NCI-H748 (cell line): ENCODE data around the gene XRCC6.
"Not testable (repeated sequence)": the region's sequence is repeated elsewhere in the genome, so short reads cannot be mapped to it uniquely, and the experiment has no call there.

Source experiments
- DNase-seq: peaks from one replicate; lab custom pipeline; 2025; ENCODE audit not compliant: unreplicated experiment; lab: John Stamatoyannopoulos, UW

Gene XRCC6

GRCh38 chr22:41598081-41598480 lies 23.0 kb upstream of the XRCC6 start:
- DNase-seq: no peak

- DNase-seq: no peak
These were observed 22.0 kb upstream of the XRCC6 start for GRCh38 chr22:41598891-41599635.

DNA sequence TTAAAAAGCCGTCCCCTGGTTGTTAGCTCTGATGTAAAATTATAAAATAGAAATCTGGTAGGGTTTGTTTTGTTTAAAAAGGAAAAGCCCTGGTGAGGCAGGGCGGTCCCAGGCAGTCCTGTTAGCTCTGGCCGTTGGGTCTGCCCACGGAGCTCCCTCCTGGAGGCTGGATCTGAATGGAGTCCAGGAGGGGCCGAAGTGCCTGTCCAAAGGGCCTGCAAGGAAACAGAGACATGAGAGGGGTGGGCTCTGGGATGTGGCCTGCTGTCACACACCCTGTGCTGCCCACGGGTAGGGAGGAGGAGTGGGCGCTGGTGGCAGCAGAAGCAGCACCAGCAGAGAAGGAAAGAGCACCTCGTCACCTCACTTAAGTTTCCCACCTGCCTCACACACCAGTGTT lies 20.1 kb upstream of the XRCC6 start:
- DNase-seq: no peak

DNA sequence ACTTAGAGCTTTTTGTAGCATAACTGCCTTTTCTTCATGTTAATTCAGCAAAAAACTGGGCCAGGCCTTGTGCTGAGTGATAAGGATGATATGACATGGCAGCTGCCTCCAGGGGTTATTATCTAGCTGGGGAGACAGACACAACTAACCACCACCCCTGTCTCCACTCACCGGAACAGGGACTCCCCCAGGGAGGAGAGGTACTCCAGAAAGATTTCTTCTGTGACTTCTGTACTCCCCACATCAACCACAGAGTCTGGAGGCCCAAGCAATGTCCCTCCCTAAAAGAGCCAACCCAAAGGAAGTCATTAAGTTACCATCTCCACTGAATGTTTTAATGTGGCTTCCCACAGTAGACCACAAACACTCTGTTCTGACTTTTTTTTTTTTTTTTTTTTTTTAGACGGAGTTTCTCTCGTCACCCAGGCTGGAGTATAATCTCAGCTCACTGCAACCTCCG lies 17.2 kb upstream of the XRCC6 start:
- DNase-seq: no peak

- no peak for DNase-seq
These were observed 12.7 kb upstream of the XRCC6 start for GRCh38 chr22:41608386-41608785.

DNA sequence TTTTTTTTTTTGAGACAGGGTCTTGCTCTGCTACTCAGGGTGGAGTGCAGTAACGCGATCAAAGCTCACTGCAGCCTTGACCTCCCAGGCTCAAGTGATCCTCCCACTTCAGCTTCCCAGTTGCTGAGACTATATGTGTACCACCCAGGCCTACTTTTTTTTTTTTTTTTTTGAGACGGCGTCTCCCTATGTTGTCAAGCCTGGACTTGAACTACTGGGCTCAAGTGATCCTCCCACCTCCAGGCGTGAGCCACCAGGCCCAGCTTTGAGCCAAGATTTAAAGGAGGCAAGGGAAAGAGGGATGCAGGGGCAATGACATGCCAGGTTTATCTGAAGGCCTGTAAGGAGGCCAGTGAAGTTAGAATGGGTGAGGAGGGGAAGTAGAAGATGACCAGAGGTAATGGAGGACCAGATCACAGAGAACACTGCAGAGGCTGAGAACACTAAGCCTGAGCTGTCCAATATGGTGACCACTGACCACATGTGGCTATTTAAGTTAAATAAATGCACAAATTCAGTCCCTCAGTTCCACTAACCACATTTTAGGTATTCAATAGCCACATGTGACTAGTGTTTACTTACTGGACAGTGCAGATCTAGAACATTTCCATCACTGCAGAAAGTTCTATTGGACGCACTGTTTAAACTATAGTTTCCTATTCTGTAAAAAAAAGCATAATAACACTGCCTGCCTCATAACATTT lies 8.3 kb upstream of the XRCC6 start:
- no peak for DNase-seq

DNA sequence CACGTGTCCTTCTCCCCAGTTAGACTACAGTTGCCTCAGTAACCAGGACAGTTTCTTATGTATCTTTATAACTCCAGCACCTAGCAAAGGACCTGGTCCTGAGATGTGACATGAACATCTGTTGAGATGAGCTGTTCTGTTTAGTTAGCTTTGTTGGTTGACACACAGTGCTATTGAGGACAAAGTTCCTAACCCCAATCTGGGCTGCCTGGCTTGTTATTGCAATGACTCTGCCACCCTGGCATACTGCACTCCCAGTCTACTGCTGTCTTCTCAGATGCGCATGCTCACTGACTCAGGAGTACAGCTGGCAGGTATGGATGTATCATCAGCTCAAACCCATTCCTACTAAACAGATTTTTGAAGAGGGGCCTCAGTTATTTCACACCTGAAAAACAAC lies 7.6 kb upstream of the XRCC6 start:
- no peak for DNase-seq

- DNase-seq: peak; percentile 59
These were observed 1.0 kb upstream of the XRCC6 start for GRCh38 chr22:41619979-41620588.

GRCh38 chr22:41620589-41621098 lies 451 bp upstream of the XRCC6 start, which contains the start of gene DESI1:
Gene DESI1 (minus strand): TSS chr22:41621043. CDS start chr22:41620839, 204 bp downstream.
- peak; percentile 80 for DNase-seq

GRCh38 chr22:41621911-41622179 lies 750 bp downstream of the XRCC6 start:
- no peak for DNase-seq

GRCh38 chr22:41625577-41625976 lies 4.5 kb downstream of the XRCC6 start:
- no peak for DNase-seq

GRCh38 chr22:41631115-41631514 lies 10.0 kb downstream of the XRCC6 start:
- not testable (repeated sequence) for DNase-seq

DNA sequence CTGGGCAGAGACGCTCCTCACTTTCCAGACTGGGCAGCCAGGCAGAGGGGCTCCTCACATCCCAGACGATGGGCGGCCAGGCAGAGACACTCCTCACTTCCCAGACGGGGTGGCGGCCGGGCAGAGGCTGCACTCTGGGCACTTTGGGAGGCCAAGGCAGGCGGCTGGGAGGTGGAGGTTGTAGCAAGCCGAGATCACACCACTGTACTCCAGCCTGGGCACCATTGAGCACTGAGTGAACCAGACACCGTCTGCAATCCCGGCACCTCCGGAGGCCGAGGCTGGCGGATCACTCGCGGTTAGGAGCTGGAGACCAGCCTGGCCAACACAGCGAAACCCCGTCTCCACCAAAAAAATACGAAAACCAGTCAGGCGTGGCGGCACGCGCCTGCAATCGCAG lies 10.5 kb downstream of the XRCC6 start:
- DNase-seq: not testable (repeated sequence)

GRCh38 chr22:41634610-41635009 lies 13.5 kb downstream of the XRCC6 start:
- DNase-seq: not testable (repeated sequence)

DNA sequence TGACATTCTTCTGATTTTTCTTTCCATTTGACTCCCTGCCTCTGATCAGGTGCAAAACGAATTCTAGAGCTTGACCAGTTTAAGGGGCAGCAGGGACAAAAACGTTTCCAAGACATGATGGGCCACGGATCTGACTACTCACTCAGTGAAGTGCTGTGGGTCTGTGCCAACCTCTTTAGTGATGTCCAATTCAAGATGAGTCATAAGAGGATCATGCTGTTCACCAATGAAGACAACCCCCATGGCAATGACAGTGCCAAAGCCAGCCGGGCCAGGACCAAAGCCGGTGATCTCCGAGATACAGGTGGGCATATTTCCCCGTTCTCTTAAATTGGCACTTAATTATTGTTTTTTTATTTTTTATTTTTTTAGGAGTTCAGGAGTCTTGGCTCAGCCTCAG lies 15.4 kb downstream of the XRCC6 start:
- DNase-seq: no peak

GRCh38 chr22:41637623-41638022 lies 16.5 kb downstream of the XRCC6 start:
- not testable (repeated sequence) for DNase-seq

GRCh38 chr22:41638124-41638523 lies 17.0 kb downstream of the XRCC6 start:
- no peak for DNase-seq

DNA sequence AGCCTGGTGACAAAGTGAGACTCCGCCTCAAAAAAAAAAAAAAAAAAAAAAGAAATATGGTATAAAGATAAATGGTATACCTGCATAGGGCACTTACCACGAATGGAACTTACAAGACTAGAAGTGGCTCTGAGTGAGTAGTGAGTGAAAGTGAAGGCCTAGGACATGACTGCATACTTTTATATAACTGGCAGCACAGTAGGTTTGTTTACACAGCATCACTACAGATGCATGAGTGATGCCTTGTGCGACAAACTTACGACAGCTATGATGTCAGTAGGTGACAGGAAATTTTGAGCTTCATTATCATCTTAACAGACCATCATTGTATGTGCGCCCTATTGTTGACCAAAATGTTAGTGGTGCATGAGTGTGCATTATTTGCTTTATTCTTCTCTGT lies 17.7 kb downstream of the XRCC6 start:
- DNase-seq: no peak

DNA sequence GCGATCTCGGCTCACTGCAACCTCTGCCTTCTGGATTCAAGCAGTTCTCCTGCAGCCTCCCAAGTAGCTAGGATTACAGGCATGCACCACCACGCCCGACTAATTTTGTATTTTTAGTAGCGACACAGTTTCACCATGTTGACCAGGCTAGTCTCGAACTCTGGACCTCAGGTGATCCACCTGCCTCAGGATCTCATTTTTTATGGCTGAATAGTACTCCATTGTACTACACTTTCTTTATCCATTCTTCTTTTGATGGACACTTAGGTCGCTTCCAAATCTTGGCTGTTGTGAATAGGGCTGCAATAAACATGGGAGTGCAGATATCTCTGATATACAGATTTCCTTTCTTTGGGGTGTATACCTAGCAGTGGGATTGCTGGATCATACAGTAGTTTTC lies 20.8 kb downstream of the XRCC6 start:
- no peak for DNase-seq

- no peak for DNase-seq
These were observed 21.4 kb downstream of the XRCC6 start for GRCh38 chr22:41642331-41643110.

- DNase-seq: no peak
These were observed 26.7 kb downstream of the XRCC6 start for GRCh38 chr22:41647771-41648170.
